Activated CD8-positive, alpha-beta T cell treated with anti-CD3 and anti-CD28 coated beads, Interleukin-2, amount 10 ng/mL, durations not matched to agents 7 days and 5 days (primary cell): Measurements from ENCODE around the gene DHX35. TPM values are rescaled to one million over a fixed set of nuclear protein-coding genes. Genes with fewer than 3 reads are reported as not detected.

ENCODE experiments used
- ATAC-seq: fragments of 150-1000 bp; cut with Tn5 transposase; one replicate; pipeline ENCODE4 v1.10.0; 2021; ENCODE audit warnings: moderate library complexity
- CTCF ChIA-PET: fragments of 350-600 bp; sonication (Branson Sonifier 250); formaldehyde crosslinking; loops from one replicate; lab custom pipeline; 2021; ENCODE audit warnings: antibody characterized with exemption; lab: Charles Lee
- POLR2A ChIA-PET: fragments of 350-600 bp; sonication (Branson Sonifier 250); formaldehyde crosslinking; loops from one replicate; lab custom pipeline; 2021; ENCODE audit warnings: antibody characterized with exemption; lab: Charles Lee
- DNase-seq: peaks from one replicate; pipeline ENCODE4 v3.0.0-alpha.2; 2020
- H3K27ac Mint-ChIP-seq: one replicate; pipeline ENCODE4 v1.8.0; 2021; ENCODE audit warnings: mild to moderate bottlenecking, mixed read lengths
- H3K27me3 Mint-ChIP-seq: one replicate; pipeline ENCODE4 v1.8.0; 2021; ENCODE audit warnings: low read depth, mixed read lengths
- H3K36me3 Mint-ChIP-seq: one replicate; pipeline ENCODE4 v1.8.0; 2021; ENCODE audit warnings: low read depth, mixed read lengths
- H3K4me1 Mint-ChIP-seq: one replicate; pipeline ENCODE4 v1.8.0; 2021; ENCODE audit warnings: low read depth, mixed read lengths
- H3K4me3 Mint-ChIP-seq: one replicate; pipeline ENCODE4 v1.8.0; 2021; ENCODE audit warnings: mild to moderate bottlenecking, mixed read lengths
- H3K9me3 Mint-ChIP-seq: one replicate; pipeline ENCODE4 v1.8.0; 2022; ENCODE audit warnings: mixed read lengths; ENCODE audit not compliant: insufficient read depth
- total RNA-seq, 2 experiments: library from RNA; stranded (reverse); gene quantifications; one replicate each; pipeline ENCODE4 v1.2.3, GENCODE V29; 2021

The DHX35 gene
- total RNA-seq, 2 experiments from 2014 or later, result 10.8 to 11.1 TPM

GRCh38 chr20:38926934-38927616, 35.1 kb upstream of the DHX35 start:
- Mint-ChIP-seq H3K36me3 (peaks cover 42% of the 10 kb centered on the region), H3K27ac (peak overlapping the region; percentile 84), H3K4me3 (peak overlapping the region; percentile 91), H3K9me3 (no peaks in the 10 kb centered on the region), H3K27me3 (no peaks in the 10 kb centered on the region), H3K4me1 (peaks cover 44% of the 10 kb centered on the region)
- POLR2A ChIA-PET, result interaction anchor here (0.6 to 3.2 kb wide), 8 partner anchors 13 to 367 kb away, joined by 3 to 25 read pairs (median 3); partner anchors contain the start of genes DHX35 and PPP1R16B
- DNase-seq, result no peak
- no peak for ATAC-seq
- CTCF ChIA-PET, result interaction anchor here (0.9 to 4.6 kb wide), 17 partner anchors 14 to 122 kb away, joined by 3 to 40 read pairs (median 4); partner anchors contain the start of genes DHX35 and PPP1R16B

- Mint-ChIP-seq H3K27ac (peak overlapping the region; percentile 60), H3K4me1 (peaks cover 49% of the 10 kb centered on the region), H3K9me3 (no peaks in the 10 kb centered on the region), H3K27me3 (no peaks in the 10 kb centered on the region), H3K4me3 (peak overlapping the region; percentile 91), H3K36me3 (peaks cover 41% of the 10 kb centered on the region)
- ChIA-PET CTCF (interaction anchor here (2.1 to 4.6 kb wide), 4 partner anchors 33 to 121 kb away, joined by 5 to 40 read pairs (median 18); partner anchors contain the start of gene DHX35), POLR2A (interaction anchor here (1.4 to 3.2 kb wide), 2 partner anchors 16 to 34 kb away, joined by 3 to 25 read pairs; partner anchors contain the start of gene DHX35)
- no peak for ATAC-seq
- DNase-seq, result peak; percentile 29
These were observed 34.1 kb upstream of the DHX35 start for GRCh38 chr20:38927902-38928578.

GRCh38 chr20:38930242-38930569, 31.9 kb upstream of the DHX35 start:
- peak overlapping the region; percentile 54 for H3K4me3 Mint-ChIP-seq
- H3K9me3 Mint-ChIP-seq, result no peaks in the 10 kb centered on the region
- no peaks in the 10 kb centered on the region for H3K27me3 Mint-ChIP-seq
- ChIA-PET CTCF (interaction anchor here (1.8 to 4.6 kb wide), 2 partner anchors 68 to 119 kb away, joined by 4 to 40 read pairs; no protein-coding TSS in a partner anchor), POLR2A (interaction anchor here (0.6 to 1.0 kb wide), 2 partner anchors 32 to 930 kb away, joined by 3 read pairs; no protein-coding TSS in a partner anchor)
- peaks cover 35% of the 10 kb centered on the region for H3K36me3 Mint-ChIP-seq
- peak overlapping the region; percentile 68 for H3K27ac Mint-ChIP-seq
- DNase-seq (no peak), ATAC-seq (no peak)
- H3K4me1 Mint-ChIP-seq, result peaks cover 50% of the 10 kb centered on the region

GRCh38 chr20:38931984-38932383, 30.2 kb upstream of the DHX35 start:
- ChIA-PET POLR2A (interaction anchor here (0.6 to 1.0 kb wide), 2 partner anchors 30 to 132 kb away, joined by 3 to 4 read pairs; partner anchors contain the start of gene DHX35), CTCF (interaction anchor here (0.6 to 1.0 kb wide), 2 partner anchors 66 to 116 kb away, joined by 3 read pairs; no protein-coding TSS in a partner anchor)
- H3K9me3 Mint-ChIP-seq, result no peaks in the 10 kb centered on the region
- H3K27ac Mint-ChIP-seq, result no peak overlapping the region
- H3K4me3 Mint-ChIP-seq, result no peak overlapping the region
- ATAC-seq (no peak), DNase-seq (no peak)
- H3K27me3 Mint-ChIP-seq, result no peaks in the 10 kb centered on the region
- H3K36me3 Mint-ChIP-seq, result peaks cover 39% of the 10 kb centered on the region
- H3K4me1 Mint-ChIP-seq, result peaks cover 55% of the 10 kb centered on the region

GRCh38 chr20:38932457-38933120, 29.6 kb upstream of the DHX35 start:
- ChIA-PET POLR2A (interaction anchor here (1.0 kb wide), 1 partner anchor 30 kb away, joined by 4 read pairs; the partner anchor contains the start of gene DHX35), CTCF (interaction anchor here (0.6 to 1.0 kb wide), 2 partner anchors 65 to 115 kb away, joined by 3 read pairs; no protein-coding TSS in a partner anchor)
- Mint-ChIP-seq H3K4me1 (peaks cover 56% of the 10 kb centered on the region), H3K9me3 (no peaks in the 10 kb centered on the region), H3K27ac (no peak overlapping the region), H3K27me3 (no peaks in the 10 kb centered on the region), H3K4me3 (no peak overlapping the region), H3K36me3 (peaks cover 37% of the 10 kb centered on the region)
- ATAC-seq (no peak), DNase-seq (no peak)

GRCh38 chr20:38934530-38934929, 27.6 kb upstream of the DHX35 start:
- peaks cover 41% of the 10 kb centered on the region for H3K4me1 Mint-ChIP-seq

GRCh38 chr20:38935285-38935684, 26.9 kb upstream of the DHX35 start:
- Mint-ChIP-seq H3K27me3 (no peaks in the 10 kb centered on the region), H3K36me3 (peaks cover 33% of the 10 kb centered on the region), H3K4me3 (no peak overlapping the region), H3K4me1 (peaks cover 34% of the 10 kb centered on the region), H3K9me3 (no peaks in the 10 kb centered on the region), H3K27ac (no peak overlapping the region)
- CTCF ChIA-PET, result interaction anchor here (1.0 kb wide), 1 partner anchor 11 kb away, joined by 4 read pairs; no protein-coding TSS in a partner anchor
- POLR2A ChIA-PET, result no interaction called here
- ATAC-seq (no peak), DNase-seq (no peak)

More at GRCh38 chr20:38934530-38934929, 27.6 kb upstream of the DHX35 start:
- POLR2A ChIA-PET, result interaction anchor here (0.6 kb wide), 1 partner anchor 906 kb away, joined by 3 read pairs; no protein-coding TSS in a partner anchor
- Mint-ChIP-seq H3K4me3 (no peak overlapping the region), H3K9me3 (no peaks in the 10 kb centered on the region), H3K36me3 (peaks cover 34% of the 10 kb centered on the region), H3K27me3 (no peaks in the 10 kb centered on the region), H3K27ac (no peak overlapping the region)
- CTCF ChIA-PET, result interaction anchor here (1.3 kb wide), 1 partner anchor 33 kb away, joined by 3 read pairs; no protein-coding TSS in a partner anchor
- DNase-seq (no peak), ATAC-seq (no peak)

GRCh38 chr20:38935967-38936407, 26.2 kb upstream of the DHX35 start:
- ChIA-PET POLR2A (no interaction called here), CTCF (interaction anchor here (0.8 to 1.6 kb wide), 7 partner anchors 10 to 114 kb away, joined by 3 to 6 read pairs (median 4); partner anchors contain the start of gene DHX35)
- Mint-ChIP-seq H3K4me1 (peaks cover 29% of the 10 kb centered on the region), H3K36me3 (peaks cover 34% of the 10 kb centered on the region), H3K9me3 (no peaks in the 10 kb centered on the region), H3K4me3 (no peak overlapping the region), H3K27ac (no peak overlapping the region), H3K27me3 (no peaks in the 10 kb centered on the region)
- DNase-seq (no peak), ATAC-seq (no peak)

- Mint-ChIP-seq H3K9me3 (no peaks in the 10 kb centered on the region), H3K27ac (no peak overlapping the region), H3K4me3 (no peak overlapping the region), H3K27me3 (no peaks in the 10 kb centered on the region), H3K4me1 (peaks cover 19% of the 10 kb centered on the region), H3K36me3 (peaks cover 42% of the 10 kb centered on the region)
- DNase-seq (no peak), ATAC-seq (no peak)
- ChIA-PET POLR2A (interaction anchor here (0.6 kb wide), 1 partner anchor 59 kb away, joined by 4 read pairs; no protein-coding TSS in a partner anchor), CTCF (interaction anchor here (1.1 to 1.6 kb wide), 4 partner anchors 12 to 111 kb away, joined by 3 to 6 read pairs (median 4); partner anchors contain the start of gene DHX35)
These were observed 25.1 kb upstream of the DHX35 start for GRCh38 chr20:38937000-38937399.

GRCh38 chr20:38937978-38938473, 24.1 kb upstream of the DHX35 start:
- CTCF ChIA-PET, result interaction anchor here (1.4 kb wide), 1 partner anchor 50 kb away, joined by 3 read pairs; no protein-coding TSS in a partner anchor
- H3K27me3 Mint-ChIP-seq, result no peaks in the 10 kb centered on the region
- ATAC-seq, result no peak
- no peak for DNase-seq
- POLR2A ChIA-PET, result interaction anchor here (1.0 kb wide), 1 partner anchor 12 kb away, joined by 4 read pairs; no protein-coding TSS in a partner anchor
- peaks cover 14% of the 10 kb centered on the region for H3K4me1 Mint-ChIP-seq
- H3K27ac Mint-ChIP-seq, result no peak overlapping the region
- no peak overlapping the region for H3K4me3 Mint-ChIP-seq
- H3K9me3 Mint-ChIP-seq, result no peaks in the 10 kb centered on the region
- peaks cover 52% of the 10 kb centered on the region for H3K36me3 Mint-ChIP-seq
